Measurements from ENCODE around the gene CUTA.
A peak's percentile ranks its signal among the peaks of the same experiment; 100 is the strongest.
"Not testable (repeated sequence)": the region's sequence is repeated elsewhere in the genome, so short reads cannot be mapped to it uniquely, and the experiment has no call there.

The CUTA gene

GRCh38 chr6:33405386-33405940 is 12.4 kb downstream of the CUTA start:
- peak; percentile 55 for DNase-seq (ENCODE audit: low spot score)

GRCh38 chr6:33404884-33405283 is 13.0 kb downstream of the CUTA start:
- DNase-seq (ENCODE audit: low spot score) = peak; percentile 18

- not testable (repeated sequence) for DNase-seq (ENCODE audit: low spot score)
Measured at GRCh38 chr6:33399881-33400280, 18.0 kb downstream of the CUTA start.

- not testable (repeated sequence) for DNase-seq (ENCODE audit: low spot score)
Measured at GRCh38 chr6:33398601-33399000, 19.3 kb downstream of the CUTA start.

- no peak for DNase-seq (ENCODE audit: low spot score)
Measured at GRCh38 chr6:33397541-33397940, 20.4 kb downstream of the CUTA start.

GRCh38 chr6:33392979-33393378 is 24.9 kb downstream of the CUTA start:
- DNase-seq (ENCODE audit: low spot score) = no peak

- DNase-seq (ENCODE audit: low spot score) = no peak
Measured at GRCh38 chr6:33392595-33392948, 25.3 kb downstream of the CUTA start.

- no peak for DNase-seq (ENCODE audit: low spot score)
Measured at GRCh38 chr6:33391922-33392594, 25.8 kb downstream of the CUTA start.

GRCh38 chr6:33391278-33391921 is 26.5 kb downstream of the CUTA start, which contains the start of gene KIFC1:
Gene KIFC1 (plus strand): TSS chr6:33391823. CDS start chr6:33391986, 163 bp downstream.
- DNase-seq (ENCODE audit: low spot score) = peak; percentile 99

GRCh38 chr6:33390767-33391277 is 27.1 kb downstream of the CUTA start:
- DNase-seq (ENCODE audit: low spot score) = no peak

- DNase-seq (ENCODE audit: low spot score) = no peak
Measured at GRCh38 chr6:33390173-33390572, 27.7 kb downstream of the CUTA start.

- DNase-seq (ENCODE audit: low spot score) = no peak
Measured at GRCh38 chr6:33384581-33385020, 33.3 kb downstream of the CUTA start.

- no peak for DNase-seq (ENCODE audit: low spot score)
Measured at GRCh38 chr6:33383427-33384185, 34.3 kb downstream of the CUTA start.

GRCh38 chr6:33380272-33380981 is 37.5 kb downstream of the CUTA start:
- DNase-seq (ENCODE audit: low spot score) = no peak

- DNase-seq (ENCODE audit: low spot score) = not testable (repeated sequence)
Measured at GRCh38 chr6:33379184-33379583, 38.7 kb downstream of the CUTA start.

GRCh38 chr6:33377171-33377570 is 40.7 kb downstream of the CUTA start:
- no peak for DNase-seq (ENCODE audit: low spot score)

GRCh38 chr6:33375143-33375671 is 42.7 kb downstream of the CUTA start:
- peak; percentile 83 for DNase-seq (ENCODE audit: low spot score)

GRCh38 chr6:33373960-33374910 is 43.7 kb downstream of the CUTA start:
- DNase-seq (ENCODE audit: low spot score) = no peak

- no peak for DNase-seq (ENCODE audit: low spot score)
Measured at GRCh38 chr6:33372526-33373123, 45.3 kb downstream of the CUTA start.

- not testable (repeated sequence) for DNase-seq (ENCODE audit: low spot score)
Measured at GRCh38 chr6:33371901-33372300, 46.0 kb downstream of the CUTA start.

Data from left forelimb (tissue), 1 donor.